ENCODE results near the gene TOMM70. TPM values are rescaled to one million over a fixed set of nuclear protein-coding genes. Genes with fewer than 3 reads are reported as not detected.

Gene TOMM70
- total and polyA plus RNA-seq, 2 of the 8 experiments (the other 6 are each of a cell fraction or from before 2014, with no cell fraction given) = 10.9 to 52.1 TPM

DNA sequence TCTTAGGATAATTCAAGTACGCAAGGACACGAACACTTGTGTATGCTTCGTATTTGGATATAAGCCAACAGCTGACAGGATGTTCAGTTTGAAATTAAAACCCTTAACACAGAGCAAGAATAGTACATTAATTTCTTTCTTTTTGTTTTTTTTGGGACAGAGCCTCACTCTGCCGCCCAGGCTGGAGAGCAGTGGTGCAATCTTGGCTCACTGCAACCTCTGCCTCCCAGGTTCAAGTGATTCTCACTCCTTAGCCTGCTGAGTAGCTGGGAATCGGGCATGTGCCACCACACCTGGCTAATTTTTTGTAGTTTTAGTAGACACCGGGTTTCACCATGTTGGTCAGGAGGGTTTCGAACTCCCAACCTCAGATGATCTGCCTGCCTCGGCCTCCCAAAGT, 32.4 kb downstream of the TOMM70 start:
- no peak overlapping the region for H3K23ac ChIP-seq (ENCODE audit: insufficient read length)
- H3K27ac ChIP-seq (ENCODE audit: low read depth, low read length) = no peak overlapping the region
- POLR2A ChIA-PET (ENCODE audit: partially characterized antibody) = no interaction called here
- no peaks in the 10 kb centered on the region for H3K9me3 ChIP-seq (ENCODE audit: insufficient read depth in 2 of 2, low read depth in 1 of 2, low read length in 1 of 2)
- H2BK20ac ChIP-seq (ENCODE audit: low read length) = no peak overlapping the region
- 0 out of 2 replicates have a peak, but pooled peaks cover 2% of the 10 kb centered on the region for H3K79me1 ChIP-seq (ENCODE audit: low read depth, low read length)
- H3K18ac ChIP-seq (ENCODE audit: extremely low read depth, low read length) = no peak overlapping the region
- H2AK5ac ChIP-seq (ENCODE audit: low read depth, low read length) = no peak overlapping the region
- H3K79me2 ChIP-seq (ENCODE audit: control insufficient read depth in 1 of 2, insufficient read depth in 2 of 2, low read length in 2 of 2) = no peaks in the 10 kb centered on the region
- CTCF ChIA-PET (ENCODE audit: partially characterized antibody) = interaction anchor here (0.6 to 1.0 kb wide), 2 partner anchors 12 to 354 kb away, joined by 3 read pairs; no protein-coding TSS in a partner anchor
- no peak overlapping the region for H2BK120ac ChIP-seq (replicated peaks; ENCODE audit: low read depth, low read length)
- H4K20me1 ChIP-seq (replicated peaks in 1 of 2; ENCODE audit: control insufficient read depth in 1 of 2, insufficient read depth in 2 of 2, low read length in 2 of 2) = peaks cover 0 to 1% of the 10 kb centered on the region in 2 experiments
- no peak overlapping the region for H2BK12ac ChIP-seq (ENCODE audit: low read depth, low read length)
- 98% methylated on average over 8 of the region's 8 CpGs; no CpG with 5 or more reads in 1 of the 2 experiments for WGBS, 2 experiments (ENCODE audit: extremely low coverage in 1 of 2, insufficient coverage in 1 of 2, insufficient read length in 1 of 2, insufficient replicate concordance in 2 of 2, low coverage in 1 of 2, low lambda C conversion rate in 2 of 2, missing lambda C conversion rate in 1 of 2)
- no peaks in the 10 kb centered on the region for H3K27me3 ChIP-seq (replicated peaks in 1 of 4; ENCODE audit: control insufficient read depth in 3 of 4, extremely low read depth in 1 of 4, insufficient read depth in 3 of 4, low read length in 3 of 4)
- no peaks in the 10 kb centered on the region for H3K23me2 ChIP-seq (ENCODE audit: low read depth, low read length)
- FAIRE-seq = no peak
- no peak overlapping the region for H3K4me2 ChIP-seq (ENCODE audit: insufficient read depth in 1 of 2, low read depth in 2 of 2, low read length in 2 of 2)
- no peak overlapping the region for H4K91ac ChIP-seq (replicated peaks; ENCODE audit: insufficient read length, low read length)
- no peak overlapping the region for H3K9ac ChIP-seq (replicated peaks in 1 of 4; ENCODE audit: extremely low read depth in 1 of 4, low read depth in 3 of 4, low read length in 3 of 4)
- peaks cover 3 to 78% (median 38%) of the 10 kb centered on the region in 4 experiments for H3K36me3 ChIP-seq (ENCODE audit: control insufficient read depth in 2 of 4, insufficient read depth in 4 of 4, low read length in 3 of 4)
- H3K56ac ChIP-seq (replicated peaks; ENCODE audit: insufficient read length, low read depth, low read length) = no peak overlapping the region
- H3K4ac ChIP-seq (replicated peaks; ENCODE audit: insufficient read length, low read depth, low read length) = no peak overlapping the region
- H3K4me1 ChIP-seq (replicated peaks in 1 of 4; ENCODE audit: control insufficient read depth in 3 of 4, insufficient read depth in 4 of 4, low read length in 3 of 4) = no peaks in the 10 kb centered on the region
- DNase-seq (ENCODE audit: low read depth in 1 of 2, low spot score in 2 of 2) = no peak
- H2BK15ac ChIP-seq (ENCODE audit: low read length) = no peak overlapping the region
- H4K5ac ChIP-seq (ENCODE audit: insufficient read length, low read depth, low read length) = no peak overlapping the region
- no peak overlapping the region for H3K4me3 ChIP-seq (ENCODE audit: extremely low read depth in 1 of 4, insufficient read depth in 2 of 4, low read depth in 3 of 4, low read length in 4 of 4)
- H2BK5ac ChIP-seq (ENCODE audit: low read depth, low read length) = no peak overlapping the region
- H3K14ac ChIP-seq (ENCODE audit: insufficient read length) = no peak overlapping the region
- no peak overlapping the region for H2AFZ ChIP-seq (ENCODE audit: low read length)
- H4K8ac ChIP-seq (ENCODE audit: extremely low read depth, insufficient read depth, low read length) = no peak overlapping the region
- TF ChIP-seq HDAC2 (IDR thresholded peaks at IDR 0.05; ENCODE audit: borderline replicate concordance in 1 of 2, low read depth in 2 of 2, low read length in 2 of 2) (no peak), MAFK (IDR thresholded peaks at IDR 0.05; ENCODE audit: low read depth, low read length) (no peak), TEAD4 (IDR thresholded peaks at IDR 0.05; ENCODE audit: low read depth, low read length) (no peak), SP4 (IDR thresholded peaks at IDR 0.05; ENCODE audit: low read length) (no peak), POLR2AphosphoS5 (IDR thresholded peaks at IDR 0.05; ENCODE audit: low read depth, low read length) (no peak), EGR1 (IDR thresholded peaks at IDR 0.05; ENCODE audit: borderline replicate concordance, low read depth, low read length) (no peak), CHD1 (IDR thresholded peaks at IDR 0.05; ENCODE audit: low read depth, low read length) (no peak), TCF12 (IDR thresholded peaks at IDR 0.05; ENCODE audit: low read depth, low read length) (no peak), FOSL1 (IDR thresholded peaks at IDR 0.05; ENCODE audit: insufficient read depth, low read depth, low read length) (no peak), CREB1 (IDR thresholded peaks at IDR 0.05) (no peak), POLR2A (IDR thresholded peaks at IDR 0.05; ENCODE audit: control extremely low read depth in 1 of 2, low read depth in 2 of 2, low read length in 2 of 2) (no peak), EP300 (IDR thresholded peaks at IDR 0.05; ENCODE audit: borderline replicate concordance in 1 of 2, low read depth in 2 of 2, low read length in 2 of 2) (no peak), RBBP5 (IDR thresholded peaks at IDR 0.05; ENCODE audit: borderline replicate concordance, low read depth, low read length) (no peak), CTBP2 (IDR thresholded peaks at IDR 0.05; ENCODE audit: borderline replicate concordance, insufficient read depth, insufficient read length, low read length) (no peak)
- TF ChIP-seq, protein P1, sequence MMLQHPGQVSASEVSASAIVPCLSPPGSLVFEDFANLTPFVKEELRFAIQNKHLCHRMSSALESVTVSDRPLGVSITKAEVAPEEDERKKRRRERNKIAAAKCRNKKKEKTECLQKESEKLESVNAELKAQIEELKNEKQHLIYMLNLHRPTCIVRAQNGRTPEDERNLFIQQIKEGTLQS (IDR thresholded peaks at IDR 0.05; ENCODE audit: insufficient read depth, low read depth, low read length) = no peak

Measured in H1 (cell line).